HK-2 (cell line): Measurements from ENCODE around the gene AGPAT1.
"Not testable (repeated sequence)": the region's sequence is repeated elsewhere in the genome, so short reads cannot be mapped to it uniquely, and the experiment has no call there.

ENCODE experiments used
- DNase-seq: peaks from one replicate; pipeline ENCODE4 v3.0.0-alpha.2; 2018; ENCODE audit not compliant: unreplicated experiment

Gene AGPAT1

GRCh38 chr6:32198866-32199265 lies 23.0 kb upstream of the AGPAT1 start:
- DNase-seq = no peak

- no peak for DNase-seq
These were observed 22.4 kb upstream of the AGPAT1 start for GRCh38 chr6:32198345-32198696.

- no peak for DNase-seq
These were observed 21.1 kb upstream of the AGPAT1 start for GRCh38 chr6:32196682-32197616.

- peak; percentile 64 for DNase-seq
These were observed 20.2 kb upstream of the AGPAT1 start for GRCh38 chr6:32195902-32196681.

- peak; percentile 100 for DNase-seq
These were observed 19.7 kb upstream of the AGPAT1 start for GRCh38 chr6:32195652-32195901.

GRCh38 chr6:32194825-32195651 lies 19.2 kb upstream of the AGPAT1 start:
- DNase-seq = peak; percentile 33

- DNase-seq = no peak
These were observed 18.5 kb upstream of the AGPAT1 start for GRCh38 chr6:32194388-32194787.

- not testable (repeated sequence) for DNase-seq
These were observed 17.2 kb upstream of the AGPAT1 start for GRCh38 chr6:32193096-32193495.

- DNase-seq = no peak
These were observed 16.7 kb upstream of the AGPAT1 start, which contains the start of gene GPSM3 for GRCh38 chr6:32192608-32193039. Gene GPSM3, minus strand, starts transcription at chr6:32192643. Its CDS starts 130 bp downstream, at chr6:32192513.

GRCh38 chr6:32191696-32192607 lies 16.1 kb upstream of the AGPAT1 start:
- DNase-seq = no peak

GRCh38 chr6:32190911-32191677 lies 15.2 kb upstream of the AGPAT1 start:
- DNase-seq = no peak

- DNase-seq = peak; percentile 88
These were observed 14.4 kb upstream of the AGPAT1 start, which contains the start of gene PBX2 for GRCh38 chr6:32190054-32190851. Gene PBX2, minus strand, starts transcription at chr6:32190202. Its CDS starts 287 bp downstream, at chr6:32189915.

GRCh38 chr6:32189742-32190053 lies 13.8 kb upstream of the AGPAT1 start:
- no peak for DNase-seq

GRCh38 chr6:32189069-32189741 lies 13.3 kb upstream of the AGPAT1 start:
- DNase-seq = no peak

- no peak for DNase-seq
These were observed 12.6 kb upstream of the AGPAT1 start for GRCh38 chr6:32188381-32189068.

GRCh38 chr6:32187725-32188380 lies 12.0 kb upstream of the AGPAT1 start:
- DNase-seq = not testable (repeated sequence)

GRCh38 chr6:32187009-32187709 lies 11.3 kb upstream of the AGPAT1 start:
- no peak for DNase-seq
